ENCODE results near the gene CTIF.
A peak's percentile ranks its signal among the peaks of the same experiment; 100 is the strongest.

Gene CTIF

DNA sequence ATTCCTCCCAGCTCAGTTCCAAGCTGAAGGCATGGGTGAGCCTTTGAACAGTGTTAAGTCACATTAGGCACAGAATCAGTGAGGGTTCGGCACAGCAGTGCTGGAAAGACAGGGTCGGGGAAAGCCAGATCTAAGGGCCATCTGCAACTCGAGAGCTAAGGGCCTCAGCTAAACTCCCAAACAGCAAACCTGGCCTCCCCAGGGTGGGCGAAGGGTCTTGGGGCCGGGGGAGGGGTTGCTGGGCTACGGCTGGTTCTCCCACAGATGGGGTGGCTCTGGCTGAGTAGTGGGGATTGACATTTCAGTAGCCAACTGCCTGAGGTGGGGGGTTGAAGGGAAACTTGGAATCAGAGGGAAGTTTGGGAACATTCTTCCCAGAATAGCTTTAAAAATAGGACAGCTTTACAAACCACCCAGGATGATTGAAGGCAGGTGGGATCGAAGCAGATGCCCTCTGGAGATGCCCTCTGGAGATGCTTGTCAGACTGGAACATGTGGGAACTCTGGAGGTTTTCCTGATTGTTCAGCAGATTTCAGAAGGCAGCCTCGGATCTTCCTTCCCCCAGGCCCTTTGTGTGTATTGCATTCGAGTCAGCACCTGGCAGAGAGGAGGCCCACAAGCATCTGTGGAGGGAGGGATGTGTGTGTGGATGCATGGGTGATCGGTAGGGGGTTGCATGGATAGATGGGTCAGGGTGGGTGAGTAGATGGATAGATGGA lies 255.6 kb downstream of the CTIF start:
- Histone ChIP-seq H3K27ac (ENCODE audit: low read depth, low read length) (no peak overlapping the region), H3K4me3 (ENCODE audit: low read depth, low read length) (no peak overlapping the region), H3K9ac (ENCODE audit: low read depth, low read length) (no peak overlapping the region), H3K36me3 (ENCODE audit: control insufficient read depth, insufficient read depth, low read length) (no peaks in the 10 kb centered on the region), H3K27me3 (ENCODE audit: control insufficient read depth, insufficient read depth, low read length) (no peaks in the 10 kb centered on the region), H3K9me3 (ENCODE audit: control insufficient read depth, insufficient read depth, low read length) (no peaks in the 10 kb centered on the region), H3K4me1 (ENCODE audit: control insufficient read depth, insufficient read depth, low read length) (no peaks in the 10 kb centered on the region)

GRCh38 chr18:48795696-48796095 lies 256.9 kb downstream of the CTIF start:
- Histone ChIP-seq H3K36me3 (ENCODE audit: control insufficient read depth, insufficient read depth, low read length) (no peaks in the 10 kb centered on the region), H3K27me3 (ENCODE audit: control insufficient read depth, insufficient read depth, low read length) (no peaks in the 10 kb centered on the region), H3K9me3 (ENCODE audit: control insufficient read depth, insufficient read depth, low read length) (no peaks in the 10 kb centered on the region), H3K4me3 (ENCODE audit: low read depth, low read length) (no peak overlapping the region), H3K27ac (ENCODE audit: low read depth, low read length) (no peak overlapping the region), H3K9ac (ENCODE audit: low read depth, low read length) (no peak overlapping the region), H3K4me1 (ENCODE audit: control insufficient read depth, insufficient read depth, low read length) (no peaks in the 10 kb centered on the region)

- H3K27ac ChIP-seq (ENCODE audit: low read depth, low read length), result no peak overlapping the region
- H3K36me3 ChIP-seq (ENCODE audit: control insufficient read depth, insufficient read depth, low read length), result no peaks in the 10 kb centered on the region
- no peak overlapping the region for H3K4me3 ChIP-seq (ENCODE audit: low read depth, low read length)
- no peaks in the 10 kb centered on the region for H3K9me3 ChIP-seq (ENCODE audit: control insufficient read depth, insufficient read depth, low read length)
- no peaks in the 10 kb centered on the region for H3K4me1 ChIP-seq (ENCODE audit: control insufficient read depth, insufficient read depth, low read length)
- H3K9ac ChIP-seq (ENCODE audit: low read depth, low read length), result no peak overlapping the region
- no peaks in the 10 kb centered on the region for H3K27me3 ChIP-seq (ENCODE audit: control insufficient read depth, insufficient read depth, low read length)
Observed at GRCh38 chr18:48796491-48797205, 257.8 kb downstream of the CTIF start.

DNA sequence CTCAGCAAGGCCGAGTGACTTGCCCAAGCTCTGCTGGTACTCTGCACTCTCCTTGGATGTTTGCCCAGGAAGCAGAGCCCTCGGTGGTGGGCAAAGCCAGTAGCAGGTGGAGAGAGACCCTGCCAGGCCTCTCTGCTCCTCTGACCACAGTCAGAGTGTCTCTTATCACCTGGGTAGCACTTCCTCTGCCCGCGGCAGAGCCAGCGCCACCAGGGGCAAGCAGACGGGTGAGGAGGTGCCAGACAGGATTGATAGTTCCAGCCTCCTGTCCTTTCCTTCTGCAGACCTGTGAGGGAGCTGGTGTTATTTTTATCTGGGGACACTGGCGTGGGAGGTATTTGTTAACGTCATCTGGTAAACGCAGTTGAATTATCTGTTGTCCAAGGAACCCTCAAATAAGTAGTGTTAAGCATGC lies 259.0 kb downstream of the CTIF start:
- no peaks in the 10 kb centered on the region for H3K4me1 ChIP-seq (ENCODE audit: control insufficient read depth, insufficient read depth, low read length)
- H3K27ac ChIP-seq (ENCODE audit: low read depth, low read length), result no peak overlapping the region
- H3K9me3 ChIP-seq (ENCODE audit: control insufficient read depth, insufficient read depth, low read length), result no peaks in the 10 kb centered on the region
- H3K9ac ChIP-seq (ENCODE audit: low read depth, low read length), result no peak overlapping the region
- H3K4me3 ChIP-seq (ENCODE audit: low read depth, low read length), result no peak overlapping the region
- H3K36me3 ChIP-seq (ENCODE audit: control insufficient read depth, insufficient read depth, low read length), result no peaks in the 10 kb centered on the region
- H3K27me3 ChIP-seq (ENCODE audit: control insufficient read depth, insufficient read depth, low read length), result no peaks in the 10 kb centered on the region

DNA sequence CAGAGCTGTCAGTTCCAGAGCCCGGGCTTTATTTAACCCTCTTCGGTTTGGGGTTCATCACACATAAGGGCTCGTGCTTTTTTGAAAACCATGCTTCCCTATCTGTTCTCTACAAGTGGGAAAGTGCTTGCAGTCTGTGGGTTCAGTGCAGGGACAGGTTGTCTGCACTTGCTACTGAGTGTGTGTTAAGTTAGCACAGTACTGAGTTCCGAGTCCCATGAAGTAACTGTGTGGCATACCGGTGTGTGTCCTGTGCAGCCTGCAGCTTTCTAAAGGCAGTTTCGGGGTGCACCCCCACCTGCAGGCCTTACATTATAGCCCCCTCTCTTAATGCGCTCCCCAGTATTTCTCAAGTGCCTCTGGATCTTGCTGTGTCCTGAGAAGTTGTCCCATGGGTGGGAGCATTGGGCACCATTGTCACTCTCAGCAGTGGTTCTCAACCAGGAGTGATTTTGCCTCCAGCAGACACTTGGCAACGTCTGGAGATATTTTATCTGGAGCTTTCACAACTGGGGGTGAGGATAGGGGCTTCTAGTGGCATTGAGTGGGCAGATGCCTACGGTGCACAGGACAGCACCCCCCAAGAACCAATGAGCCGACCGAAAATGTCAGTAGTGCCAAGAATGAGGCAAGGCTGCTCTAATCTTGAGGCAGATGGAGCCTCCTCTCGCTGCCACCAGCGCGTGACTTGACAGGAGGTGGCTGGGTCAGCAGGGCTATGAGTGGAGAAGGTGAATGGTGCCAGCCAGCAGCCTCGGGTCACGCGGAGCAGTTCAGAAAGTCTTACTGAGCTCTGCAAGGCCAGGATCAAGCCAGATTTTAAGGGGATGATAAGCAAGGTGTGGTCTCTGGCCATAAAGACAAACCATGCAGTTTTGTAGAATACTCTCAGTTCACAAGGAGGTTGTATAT lies 259.8 kb downstream of the CTIF start:
- no peaks in the 10 kb centered on the region for H3K9me3 ChIP-seq (ENCODE audit: control insufficient read depth, insufficient read depth, low read length)
- H3K27ac ChIP-seq (ENCODE audit: low read depth, low read length), result no peak overlapping the region
- no peaks in the 10 kb centered on the region for H3K4me1 ChIP-seq (ENCODE audit: control insufficient read depth, insufficient read depth, low read length)
- no peak overlapping the region for H3K4me3 ChIP-seq (ENCODE audit: low read depth, low read length)
- no peaks in the 10 kb centered on the region for H3K27me3 ChIP-seq (ENCODE audit: control insufficient read depth, insufficient read depth, low read length)
- H3K9ac ChIP-seq (ENCODE audit: low read depth, low read length), result no peak overlapping the region
- no peaks in the 10 kb centered on the region for H3K36me3 ChIP-seq (ENCODE audit: control insufficient read depth, insufficient read depth, low read length)

DNA sequence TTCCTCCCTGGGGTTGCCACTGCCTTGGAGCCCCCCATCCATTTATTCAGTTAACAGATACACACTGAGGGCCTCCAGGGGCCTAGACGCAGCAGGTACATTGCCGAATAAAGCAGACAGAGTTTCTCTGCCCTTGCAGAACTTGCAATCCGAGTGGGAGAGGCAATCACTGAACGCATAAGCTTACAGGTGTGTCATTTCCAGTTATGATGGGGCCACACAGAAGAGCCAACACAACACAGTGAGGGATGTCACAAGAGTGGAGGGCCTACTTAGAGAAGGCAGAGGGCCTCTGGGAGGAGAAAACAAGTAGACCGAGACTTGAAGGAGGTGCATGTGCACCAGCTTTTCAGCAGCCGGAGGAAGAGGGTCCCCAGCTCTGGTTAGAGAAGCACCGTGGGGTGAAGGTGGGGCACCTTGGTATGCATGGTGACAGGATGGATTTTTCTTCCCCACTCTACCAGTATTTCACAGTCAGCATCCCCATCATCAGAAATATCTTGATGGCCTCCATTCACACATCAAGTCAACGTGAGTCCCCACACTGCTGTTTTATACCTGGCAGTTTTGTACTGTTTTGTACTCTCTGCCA lies 261.0 kb downstream of the CTIF start:
- Histone ChIP-seq H3K4me3 (ENCODE audit: low read depth, low read length) (no peak overlapping the region), H3K36me3 (ENCODE audit: control insufficient read depth, insufficient read depth, low read length) (no peaks in the 10 kb centered on the region)

DNA sequence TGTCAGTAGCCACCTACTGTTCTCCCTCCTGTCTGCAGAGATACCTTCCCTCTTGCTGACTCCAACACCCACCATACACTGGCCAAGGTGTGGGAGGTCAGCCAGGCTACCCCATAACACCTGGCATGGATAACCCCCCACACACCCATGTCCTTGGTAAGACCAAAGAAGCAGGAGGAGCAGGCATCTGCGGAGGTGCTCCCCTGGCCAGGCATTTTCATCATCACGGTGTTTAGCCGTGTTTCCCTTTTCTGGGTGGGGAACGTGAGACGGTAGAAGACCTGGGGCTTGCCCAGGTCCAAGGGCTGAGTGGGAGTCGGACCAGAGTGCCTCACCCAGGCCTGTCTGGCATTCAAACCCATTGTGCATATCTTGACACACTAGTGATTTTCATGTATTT lies 261.6 kb downstream of the CTIF start:
- no peaks in the 10 kb centered on the region for H3K36me3 ChIP-seq (ENCODE audit: control insufficient read depth, insufficient read depth, low read length)
- H3K9ac ChIP-seq (ENCODE audit: low read depth, low read length), result no peak overlapping the region
- H3K4me3 ChIP-seq (ENCODE audit: low read depth, low read length), result no peak overlapping the region
- no peaks in the 10 kb centered on the region for H3K4me1 ChIP-seq (ENCODE audit: control insufficient read depth, insufficient read depth, low read length)
- no peaks in the 10 kb centered on the region for H3K9me3 ChIP-seq (ENCODE audit: control insufficient read depth, insufficient read depth, low read length)
- H3K27ac ChIP-seq (ENCODE audit: low read depth, low read length), result no peak overlapping the region
- H3K27me3 ChIP-seq (ENCODE audit: control insufficient read depth, insufficient read depth, low read length), result no peaks in the 10 kb centered on the region

More for the DNA sequence above, 261.0 kb downstream of the CTIF start:
- Histone ChIP-seq H3K4me1 (ENCODE audit: control insufficient read depth, insufficient read depth, low read length) (no peaks in the 10 kb centered on the region), H3K27ac (ENCODE audit: low read depth, low read length) (no peak overlapping the region), H3K9ac (ENCODE audit: low read depth, low read length) (no peak overlapping the region), H3K27me3 (ENCODE audit: control insufficient read depth, insufficient read depth, low read length) (no peaks in the 10 kb centered on the region), H3K9me3 (ENCODE audit: control insufficient read depth, insufficient read depth, low read length) (no peaks in the 10 kb centered on the region)

GRCh38 chr18:48800876-48801727 lies 262.3 kb downstream of the CTIF start:
- Histone ChIP-seq H3K27ac (ENCODE audit: low read depth, low read length) (no peak overlapping the region), H3K4me3 (ENCODE audit: low read depth, low read length) (no peak overlapping the region), H3K9ac (ENCODE audit: low read depth, low read length) (no peak overlapping the region), H3K27me3 (ENCODE audit: control insufficient read depth, insufficient read depth, low read length) (no peaks in the 10 kb centered on the region), H3K36me3 (ENCODE audit: control insufficient read depth, insufficient read depth, low read length) (no peaks in the 10 kb centered on the region), H3K9me3 (ENCODE audit: control insufficient read depth, insufficient read depth, low read length) (no peaks in the 10 kb centered on the region), H3K4me1 (ENCODE audit: control insufficient read depth, insufficient read depth, low read length) (no peaks in the 10 kb centered on the region)

DNA sequence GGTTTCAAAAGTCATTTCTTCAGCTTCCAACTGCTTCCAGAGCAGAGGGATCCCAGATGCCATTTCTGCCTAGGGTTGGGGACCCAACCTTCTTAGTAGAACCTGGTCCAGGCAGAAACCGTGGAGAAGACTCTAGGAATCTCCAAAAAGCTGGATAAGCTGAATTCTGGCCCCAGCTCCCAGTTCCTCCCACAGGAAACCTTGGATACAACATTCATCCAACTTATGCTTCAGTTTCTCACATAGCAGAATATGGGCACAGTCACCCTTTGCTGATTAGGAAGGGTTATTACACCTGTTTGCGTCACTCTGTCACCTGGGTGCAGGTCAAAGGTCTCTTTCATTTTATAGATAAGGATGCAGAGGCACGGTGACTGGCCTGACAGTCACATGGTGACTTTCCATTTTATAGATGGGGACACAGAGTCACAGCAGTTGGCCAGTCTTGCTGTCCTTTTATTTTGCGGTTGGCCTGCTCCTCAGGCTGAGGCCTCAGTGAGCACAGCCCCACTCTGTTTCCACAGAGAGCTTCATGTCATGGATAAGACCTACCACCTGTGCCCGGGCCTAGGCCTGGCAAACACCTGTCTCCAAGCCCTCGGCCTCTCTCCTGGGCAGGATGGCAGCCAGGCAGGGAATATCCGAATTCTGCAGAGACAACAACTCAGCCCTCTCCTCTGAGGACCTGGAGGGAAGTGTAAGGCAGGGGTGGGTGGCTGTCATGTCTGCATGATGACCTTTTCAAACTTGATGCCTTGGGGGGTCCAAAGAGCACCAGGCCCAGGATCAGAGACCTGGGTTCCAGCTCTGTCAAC lies 263.1 kb downstream of the CTIF start:
- no peaks in the 10 kb centered on the region for H3K4me1 ChIP-seq (ENCODE audit: control insufficient read depth, insufficient read depth, low read length)
- H3K9me3 ChIP-seq (ENCODE audit: control insufficient read depth, insufficient read depth, low read length), result no peaks in the 10 kb centered on the region
- H3K36me3 ChIP-seq (ENCODE audit: control insufficient read depth, insufficient read depth, low read length), result no peaks in the 10 kb centered on the region
- H3K9ac ChIP-seq (ENCODE audit: low read depth, low read length), result no peak overlapping the region
- no peaks in the 10 kb centered on the region for H3K27me3 ChIP-seq (ENCODE audit: control insufficient read depth, insufficient read depth, low read length)
- H3K4me3 ChIP-seq (ENCODE audit: low read depth, low read length), result no peak overlapping the region
- peak overlapping the region; percentile 21 for H3K27ac ChIP-seq (ENCODE audit: low read depth, low read length)
